BE2C (cell line): Measurements from ENCODE around the gene NUDT19.

Experiments
- DNase-seq: peaks from one replicate; pipeline ENCODE4 v3.0.0-alpha.2; 2020
- H3K27me3 ChIP-seq: fragments of 250-450 bp; sonication (Bioruptor Pico); 2 replicates; pipeline ENCODE4 v1.5.1; 2020; ENCODE audit warnings: mild to moderate bottlenecking
- H3K36me3 ChIP-seq: fragments of 250-450 bp; sonication (Bioruptor Pico); 2 replicates; pipeline ENCODE4 v1.5.1; 2020; ENCODE audit warnings: mild to moderate bottlenecking
- H3K4me1 ChIP-seq: fragments of 250-450 bp; sonication (Bioruptor Pico); 2 replicates; pipeline ENCODE4 v1.5.1; 2020
- H3K4me3 ChIP-seq: 2 replicates; pipeline ENCODE4 v1.5.1; 2011; ENCODE audit warnings: low read depth, low read length
- H3K9me3 ChIP-seq: fragments of 250-450 bp; sonication (Bioruptor Pico); 2 replicates; pipeline ENCODE4 v1.5.1; 2020
- CTCF ChIP-seq: IDR thresholded peaks from 2 replicates; pipeline ENCODE4 v1.5.1; 2012; ENCODE audit warnings: mild to moderate bottlenecking, low read depth, low read length

NUDT19 gene

GRCh38 chr19:32661318-32661717 is 30.3 kb upstream of the NUDT19 start:
- Histone ChIP-seq H3K4me3 (no peak overlapping the region), H3K36me3 (peaks cover 7% of the 10 kb centered on the region), H3K4me1 (no peaks in the 10 kb centered on the region), H3K9me3 (no peaks in the 10 kb centered on the region), H3K27me3 (no peaks in the 10 kb centered on the region)
- TF ChIP-seq CTCF, result no peak
- no peak for DNase-seq

- H3K4me1 ChIP-seq, result no peaks in the 10 kb centered on the region
- DNase-seq, result no peak
- H3K36me3 ChIP-seq, result peaks cover 5% of the 10 kb centered on the region
- H3K4me3 ChIP-seq, result no peak overlapping the region
- no peaks in the 10 kb centered on the region for H3K9me3 ChIP-seq
- H3K27me3 ChIP-seq, result no peaks in the 10 kb centered on the region
- no peak for TF ChIP-seq CTCF
These were observed 29.4 kb upstream of the NUDT19 start for GRCh38 chr19:32662186-32662585.

GRCh38 chr19:32666084-32666483 is 25.5 kb upstream of the NUDT19 start:
- Histone ChIP-seq H3K36me3 (no peaks in the 10 kb centered on the region), H3K27me3 (no peaks in the 10 kb centered on the region), H3K4me1 (no peaks in the 10 kb centered on the region), H3K9me3 (no peaks in the 10 kb centered on the region), H3K4me3 (no peak overlapping the region)
- TF ChIP-seq CTCF, result no peak
- no peak for DNase-seq

- Histone ChIP-seq H3K9me3 (no peaks in the 10 kb centered on the region), H3K4me1 (no peaks in the 10 kb centered on the region), H3K27me3 (no peaks in the 10 kb centered on the region), H3K4me3 (no peak overlapping the region), H3K36me3 (no peaks in the 10 kb centered on the region)
- no peak for TF ChIP-seq CTCF
- DNase-seq, result no peak
These were observed 22.3 kb upstream of the NUDT19 start for GRCh38 chr19:32669310-32669709.

GRCh38 chr19:32671883-32672593 is 19.6 kb upstream of the NUDT19 start:
- H3K36me3 ChIP-seq, result no peaks in the 10 kb centered on the region
- TF ChIP-seq CTCF, result no peak
- H3K4me3 ChIP-seq, result no peak overlapping the region
- no peaks in the 10 kb centered on the region for H3K4me1 ChIP-seq
- DNase-seq, result no peak
- no peaks in the 10 kb centered on the region; the same call in 1 of the 2 replicates for H3K9me3 ChIP-seq
- peaks cover 14% of the 10 kb centered on the region for H3K27me3 ChIP-seq

- no peak overlapping the region for H3K4me3 ChIP-seq
- DNase-seq, result no peak
- H3K4me1 ChIP-seq, result no peaks in the 10 kb centered on the region
- no peak for TF ChIP-seq CTCF
- H3K36me3 ChIP-seq, result no peaks in the 10 kb centered on the region
- H3K27me3 ChIP-seq, result peaks cover 21% of the 10 kb centered on the region
- H3K9me3 ChIP-seq, result no peaks in the 10 kb centered on the region; the same call in 1 of the 2 replicates
These were observed 18.8 kb upstream of the NUDT19 start for GRCh38 chr19:32672841-32673240.
